ENCODE data around the gene SCEL.

The SCEL gene

GRCh38 chr13:77529501-77529840, 6.0 kb upstream of the SCEL start:
- Histone ChIP-seq H3K9me3 (ENCODE audit: control extremely low read depth in 1 of 5, control insufficient read depth in 4 of 5, insufficient read depth in 2 of 5, low read depth in 1 of 5, low read length in 4 of 5) (no peaks in the 10 kb centered on the region), H3K36me3 (ENCODE audit: control insufficient read depth in 4 of 4, insufficient read depth in 4 of 4, low read length in 3 of 4) (no peaks in the 10 kb centered on the region), H3K27me3 (replicated peaks in 2 of 5; ENCODE audit: control insufficient read depth in 4 of 5, insufficient read depth in 5 of 5, low read length in 4 of 5) (no peaks in the 10 kb centered on the region), H3K4me3 (ENCODE audit: control insufficient read depth in 1 of 7, extremely low read depth in 1 of 7, insufficient read depth in 4 of 7, low read depth in 2 of 7, low read length in 6 of 7) (no peak overlapping the region), H3K27ac (ENCODE audit: insufficient read depth in 1 of 2, low read depth in 1 of 2, low read length in 2 of 2, poor library complexity in 1 of 2, severe bottlenecking in 2 of 2) (no peak overlapping the region), H3K4me1 (ENCODE audit: control extremely low read depth in 1 of 4, control insufficient read depth in 4 of 4, insufficient read depth in 4 of 4, low read length in 3 of 4) (peaks cover 0 to 3% (median 0%) of the 10 kb centered on the region in 4 experiments)
- POLR2A ChIA-PET: no interaction called here
- no peak for DNase-seq
- WGBS (ENCODE audit: insufficient coverage): 96% methylated on average over 3 of the region's 4 CpGs
- CTCF ChIA-PET: interaction anchor here (0.8 to 1.3 kb wide), 2 partner anchors 9 kb away, joined by 3 to 4 read pairs; no protein-coding TSS in a partner anchor

- ChIA-PET CTCF (no interaction called here), POLR2A (no interaction called here)
- Histone ChIP-seq H3K4me1 (ENCODE audit: control extremely low read depth in 1 of 4, control insufficient read depth in 4 of 4, insufficient read depth in 4 of 4, low read length in 3 of 4) (peaks cover 0 to 3% (median 0%) of the 10 kb centered on the region in 4 experiments), H3K27me3 (replicated peaks in 2 of 5; ENCODE audit: control insufficient read depth in 4 of 5, insufficient read depth in 5 of 5, low read length in 4 of 5) (no peaks in the 10 kb centered on the region), H3K36me3 (ENCODE audit: control insufficient read depth in 4 of 4, insufficient read depth in 4 of 4, low read length in 3 of 4) (no peaks in the 10 kb centered on the region), H3K27ac (ENCODE audit: insufficient read depth in 1 of 2, low read depth in 1 of 2, low read length in 2 of 2, poor library complexity in 1 of 2, severe bottlenecking in 2 of 2) (no peak overlapping the region), H3K9me3 (ENCODE audit: control extremely low read depth in 1 of 5, control insufficient read depth in 4 of 5, insufficient read depth in 2 of 5, low read depth in 1 of 5, low read length in 4 of 5) (no peaks in the 10 kb centered on the region), H3K4me3 (ENCODE audit: control insufficient read depth in 1 of 7, extremely low read depth in 1 of 7, insufficient read depth in 4 of 7, low read depth in 2 of 7, low read length in 6 of 7) (no peak overlapping the region)
- DNase-seq: no peak
Observed at GRCh38 chr13:77530875-77531274, 4.6 kb upstream of the SCEL start.

- whole genome bisulfite sequencing (ENCODE audit: insufficient coverage): 100% methylated on average over 2 of the region's 2 CpGs
- H3K4me3 ChIP-seq (ENCODE audit: control insufficient read depth in 1 of 7, extremely low read depth in 1 of 7, insufficient read depth in 4 of 7, low read depth in 2 of 7, low read length in 6 of 7): no peak overlapping the region
- peaks cover 0 to 3% (median 0%) of the 10 kb centered on the region in 4 experiments for H3K4me1 ChIP-seq (ENCODE audit: control extremely low read depth in 1 of 4, control insufficient read depth in 4 of 4, insufficient read depth in 4 of 4, low read length in 3 of 4)
- H3K36me3 ChIP-seq (ENCODE audit: control insufficient read depth in 4 of 4, insufficient read depth in 4 of 4, low read length in 3 of 4): no peaks in the 10 kb centered on the region
- POLR2A ChIA-PET: no interaction called here
- DNase-seq: no peak
- no peak overlapping the region for H3K27ac ChIP-seq (ENCODE audit: insufficient read depth in 1 of 2, low read depth in 1 of 2, low read length in 2 of 2, poor library complexity in 1 of 2, severe bottlenecking in 2 of 2)
- no peaks in the 10 kb centered on the region for H3K27me3 ChIP-seq (replicated peaks in 2 of 5; ENCODE audit: control insufficient read depth in 4 of 5, insufficient read depth in 5 of 5, low read length in 4 of 5)
- CTCF ChIA-PET: no interaction called here
- H3K9me3 ChIP-seq (ENCODE audit: control extremely low read depth in 1 of 5, control insufficient read depth in 4 of 5, insufficient read depth in 2 of 5, low read depth in 1 of 5, low read length in 4 of 5): no peaks in the 10 kb centered on the region
Observed at GRCh38 chr13:77532983-77533382, 2.5 kb upstream of the SCEL start.

- Histone ChIP-seq H3K36me3 (ENCODE audit: control insufficient read depth in 4 of 4, insufficient read depth in 4 of 4, low read length in 3 of 4) (no peaks in the 10 kb centered on the region), H3K27ac (ENCODE audit: insufficient read depth in 1 of 2, low read depth in 1 of 2, low read length in 2 of 2, poor library complexity in 1 of 2, severe bottlenecking in 2 of 2) (no peak overlapping the region), H3K4me1 (ENCODE audit: control extremely low read depth in 1 of 4, control insufficient read depth in 4 of 4, insufficient read depth in 4 of 4, low read length in 3 of 4) (peaks cover 0 to 3% (median 0%) of the 10 kb centered on the region in 4 experiments), H3K9me3 (ENCODE audit: control extremely low read depth in 1 of 5, control insufficient read depth in 4 of 5, insufficient read depth in 2 of 5, low read depth in 1 of 5, low read length in 4 of 5) (no peaks in the 10 kb centered on the region), H3K27me3 (replicated peaks in 2 of 5; ENCODE audit: control insufficient read depth in 4 of 5, insufficient read depth in 5 of 5, low read length in 4 of 5) (no peaks in the 10 kb centered on the region), H3K4me3 (ENCODE audit: control insufficient read depth in 1 of 7, extremely low read depth in 1 of 7, insufficient read depth in 4 of 7, low read depth in 2 of 7, low read length in 6 of 7) (no peak overlapping the region)
- ChIA-PET CTCF (no interaction called here), POLR2A (no interaction called here)
- WGBS (ENCODE audit: insufficient coverage): 96% methylated on average over 3 of the region's 7 CpGs
- DNase-seq: no peak
Observed at GRCh38 chr13:77533875-77534788, 1.4 kb upstream of the SCEL start.

GRCh38 chr13:77536358-77536757, 852 bp downstream of the SCEL start:
- no peak overlapping the region for H3K27ac ChIP-seq (ENCODE audit: insufficient read depth in 1 of 2, low read depth in 1 of 2, low read length in 2 of 2, poor library complexity in 1 of 2, severe bottlenecking in 2 of 2)
- POLR2A ChIA-PET: no interaction called here
- peaks cover 0 to 3% (median 0%) of the 10 kb centered on the region in 4 experiments for H3K4me1 ChIP-seq (ENCODE audit: control extremely low read depth in 1 of 4, control insufficient read depth in 4 of 4, insufficient read depth in 4 of 4, low read length in 3 of 4)
- no peaks in the 10 kb centered on the region for H3K27me3 ChIP-seq (replicated peaks in 2 of 5; ENCODE audit: control insufficient read depth in 4 of 5, insufficient read depth in 5 of 5, low read length in 4 of 5)
- H3K9me3 ChIP-seq (ENCODE audit: control extremely low read depth in 1 of 5, control insufficient read depth in 4 of 5, insufficient read depth in 2 of 5, low read depth in 1 of 5, low read length in 4 of 5): no peaks in the 10 kb centered on the region
- H3K4me3 ChIP-seq (ENCODE audit: control insufficient read depth in 1 of 7, extremely low read depth in 1 of 7, insufficient read depth in 4 of 7, low read depth in 2 of 7, low read length in 6 of 7): no peak overlapping the region
- no peaks in the 10 kb centered on the region for H3K36me3 ChIP-seq (ENCODE audit: control insufficient read depth in 4 of 4, insufficient read depth in 4 of 4, low read length in 3 of 4)
- CTCF ChIA-PET: interaction anchor here (0.8 kb wide), 1 partner anchor 44 kb away, joined by 4 read pairs; no protein-coding TSS in a partner anchor
- DNase-seq: no peak

- Histone ChIP-seq H3K4me1 (ENCODE audit: control extremely low read depth in 1 of 4, control insufficient read depth in 4 of 4, insufficient read depth in 4 of 4, low read length in 3 of 4) (peaks cover 0 to 3% (median 0%) of the 10 kb centered on the region in 4 experiments), H3K27me3 (replicated peaks in 2 of 5; ENCODE audit: control insufficient read depth in 4 of 5, insufficient read depth in 5 of 5, low read length in 4 of 5) (no peaks in the 10 kb centered on the region), H3K9me3 (ENCODE audit: control extremely low read depth in 1 of 5, control insufficient read depth in 4 of 5, insufficient read depth in 2 of 5, low read depth in 1 of 5, low read length in 4 of 5) (no peaks in the 10 kb centered on the region), H3K36me3 (ENCODE audit: control insufficient read depth in 4 of 4, insufficient read depth in 4 of 4, low read length in 3 of 4) (no peaks in the 10 kb centered on the region), H3K27ac (ENCODE audit: insufficient read depth in 1 of 2, low read depth in 1 of 2, low read length in 2 of 2, poor library complexity in 1 of 2, severe bottlenecking in 2 of 2) (no peak overlapping the region), H3K4me3 (ENCODE audit: control insufficient read depth in 1 of 7, extremely low read depth in 1 of 7, insufficient read depth in 4 of 7, low read depth in 2 of 7, low read length in 6 of 7) (no peak overlapping the region)
- CTCF ChIA-PET: no interaction called here
- no peak for DNase-seq
- 100% methylated on average over 5 of the region's 7 CpGs for WGBS (ENCODE audit: insufficient coverage)
- POLR2A ChIA-PET: no interaction called here
Observed at GRCh38 chr13:77537289-77537919, 1.9 kb downstream of the SCEL start.

- WGBS (ENCODE audit: insufficient coverage): 100% methylated on average over 5 of the region's 8 CpGs
- CTCF ChIA-PET: interaction anchor here (2.4 kb wide), 1 partner anchor 50 kb away, joined by 9 read pairs; no protein-coding TSS in a partner anchor
- POLR2A ChIA-PET: no interaction called here
- no peaks in the 10 kb centered on the region for H3K36me3 ChIP-seq (ENCODE audit: control insufficient read depth in 4 of 4, insufficient read depth in 4 of 4, low read length in 3 of 4)
- no peaks in the 10 kb centered on the region for H3K9me3 ChIP-seq (ENCODE audit: control extremely low read depth in 1 of 5, control insufficient read depth in 4 of 5, insufficient read depth in 2 of 5, low read depth in 1 of 5, low read length in 4 of 5)
- no peak for DNase-seq
- H3K27ac ChIP-seq (ENCODE audit: insufficient read depth in 1 of 2, low read depth in 1 of 2, low read length in 2 of 2, poor library complexity in 1 of 2, severe bottlenecking in 2 of 2): no peak overlapping the region
- H3K4me3 ChIP-seq (ENCODE audit: control insufficient read depth in 1 of 7, extremely low read depth in 1 of 7, insufficient read depth in 4 of 7, low read depth in 2 of 7, low read length in 6 of 7): no peak overlapping the region
- H3K27me3 ChIP-seq (replicated peaks in 2 of 5; ENCODE audit: control insufficient read depth in 4 of 5, insufficient read depth in 5 of 5, low read length in 4 of 5): no peaks in the 10 kb centered on the region
- peaks cover 0 to 4% (median under 1%) of the 10 kb centered on the region in 4 experiments for H3K4me1 ChIP-seq (ENCODE audit: control extremely low read depth in 1 of 4, control insufficient read depth in 4 of 4, insufficient read depth in 4 of 4, low read length in 3 of 4)
Observed at GRCh38 chr13:77543711-77544110, 8.2 kb downstream of the SCEL start.
